Measurements from ENCODE around the gene HSD3B7. TPM values are rescaled to one million over a fixed set of nuclear protein-coding genes. Genes with fewer than 3 reads are reported as not detected.

HSD3B7 gene
- total and polyA plus RNA-seq, 2 donors (not counting 1 experiment from before 2014, with no cell fraction given) = 0.89 to 1.2 TPM

- ChIA-PET CTCF (interaction anchor here (1.1 kb wide), 1 partner anchor 119 kb away, joined by 3 read pairs; no protein-coding TSS in a partner anchor), POLR2A (interaction anchor here (0.6 kb wide), 1 partner anchor 19 kb away, joined by 3 read pairs; no protein-coding TSS in a partner anchor)
- no peaks in the 10 kb centered on the region for H3K9me3 Mint-ChIP-seq (ENCODE audit: insufficient read depth)
- H3K9ac ChIP-seq (ENCODE audit: low read length) = no peak overlapping the region
- H4K20me1 ChIP-seq (ENCODE audit: control insufficient read depth, insufficient read depth, low read length, poor library complexity, severe bottlenecking) = no peaks in the 10 kb centered on the region
- H3K4me1 ChIP-seq (ENCODE audit: control insufficient read depth in 2 of 2, insufficient read depth in 2 of 2, low read length in 2 of 2) = no peaks in the 10 kb centered on the region
- 100% methylated on average over 1 of the region's 4 CpGs for WGBS (ENCODE audit: insufficient coverage)
- no peak overlapping the region for H2AFZ ChIP-seq (ENCODE audit: insufficient read depth, low read depth, low read length, poor library complexity, severe bottlenecking)
- H3K9me3 ChIP-seq (ENCODE audit: control extremely low read depth in 1 of 3, control insufficient read depth in 2 of 3, insufficient read depth in 1 of 3, low read length in 2 of 3) = no peaks in the 10 kb centered on the region
- no peaks in the 10 kb centered on the region for H3K36me3 ChIP-seq (replicated peaks in 1 of 2; ENCODE audit: control extremely low read depth in 1 of 2, control insufficient read depth in 1 of 2, extremely low read depth in 1 of 2, insufficient read depth in 2 of 2, low read length in 1 of 2)
- H3K27ac Mint-ChIP-seq = no peak overlapping the region
- DNase-seq (no peak), ATAC-seq (ENCODE audit: low read depth) (no peak)
- H3K27ac ChIP-seq (ENCODE audit: low read length in 2 of 2) = no peak overlapping the region
- no peak overlapping the region for H3K4me3 ChIP-seq (ENCODE audit: control extremely low read depth in 1 of 5, extremely low read depth in 1 of 5, insufficient read depth in 1 of 5, low read depth in 2 of 5, low read length in 4 of 5)
- intact Hi-C loops (cut with micrococcal nuclease) = no loop called here
- H3K4me1 Mint-ChIP-seq = no peaks in the 10 kb centered on the region
- H3K27me3 Mint-ChIP-seq = peaks cover under 1% of the 10 kb centered on the region
- no peak for TF ChIP-seq CTCF (IDR thresholded peaks at IDR 0.05)
- TF ChIP-seq EZH2 (IDR thresholded peaks at IDR 0.05; ENCODE audit: borderline replicate concordance, insufficient read depth, low read depth, low read length, poor library complexity, severe bottlenecking) = no peak
- no peaks in the 10 kb centered on the region for H3K79me2 ChIP-seq (ENCODE audit: control insufficient read depth, insufficient read depth, low read length)
- H3K4me2 ChIP-seq (replicated peaks; ENCODE audit: low read depth, low read length, poor library complexity, severe bottlenecking) = no peak overlapping the region
- H3K4me3 Mint-ChIP-seq = no peak overlapping the region
- H3K27me3 ChIP-seq (replicated peaks in 1 of 4; ENCODE audit: control extremely low read depth in 1 of 4, control insufficient read depth in 3 of 4, insufficient read depth in 4 of 4, low read length in 3 of 4) = no peaks in the 10 kb centered on the region
These were observed 38.2 kb downstream of the HSD3B7 start for GRCh38 chr16:31023252-31023602.

- no peak for DNase-seq
These were observed 38.7 kb downstream of the HSD3B7 start for GRCh38 chr16:31023627-31024226.

More at GRCh38 chr16:31023627-31024226, 38.7 kb downstream of the HSD3B7 start:
- Histone ChIP-seq H3K27ac (ENCODE audit: low read length in 2 of 2) (no peak overlapping the region), H3K4me3 (ENCODE audit: control extremely low read depth in 1 of 5, extremely low read depth in 1 of 5, insufficient read depth in 1 of 5, low read depth in 2 of 5, low read length in 4 of 5) (no peak overlapping the region), H3K9me3 (ENCODE audit: control extremely low read depth in 1 of 3, control insufficient read depth in 2 of 3, insufficient read depth in 1 of 3, low read length in 2 of 3) (no peaks in the 10 kb centered on the region), H3K79me2 (ENCODE audit: control insufficient read depth, insufficient read depth, low read length) (no peaks in the 10 kb centered on the region), H3K4me1 (ENCODE audit: control insufficient read depth in 2 of 2, insufficient read depth in 2 of 2, low read length in 2 of 2) (no peaks in the 10 kb centered on the region), H3K27me3 (replicated peaks in 1 of 4; ENCODE audit: control extremely low read depth in 1 of 4, control insufficient read depth in 3 of 4, insufficient read depth in 4 of 4, low read length in 3 of 4) (no peaks in the 10 kb centered on the region), H4K20me1 (ENCODE audit: control insufficient read depth, insufficient read depth, low read length, poor library complexity, severe bottlenecking) (no peaks in the 10 kb centered on the region), H3K4me2 (replicated peaks; ENCODE audit: low read depth, low read length, poor library complexity, severe bottlenecking) (no peak overlapping the region), H2AFZ (ENCODE audit: insufficient read depth, low read depth, low read length, poor library complexity, severe bottlenecking) (no peak overlapping the region), H3K9ac (ENCODE audit: low read length) (no peak overlapping the region), H3K36me3 (replicated peaks in 1 of 2; ENCODE audit: control extremely low read depth in 1 of 2, control insufficient read depth in 1 of 2, extremely low read depth in 1 of 2, insufficient read depth in 2 of 2, low read length in 1 of 2) (no peaks in the 10 kb centered on the region)
- no peaks in the 10 kb centered on the region for H3K9me3 Mint-ChIP-seq (ENCODE audit: insufficient read depth)
- H3K27ac Mint-ChIP-seq = no peak overlapping the region
- intact Hi-C loops (cut with micrococcal nuclease) = no loop called here
- 83% methylated on average over 1 of the region's 6 CpGs for WGBS (ENCODE audit: insufficient coverage)
- no peaks in the 10 kb centered on the region for H3K4me1 Mint-ChIP-seq
- TF ChIP-seq CTCF (IDR thresholded peaks at IDR 0.05) (no peak), EZH2 (IDR thresholded peaks at IDR 0.05; ENCODE audit: borderline replicate concordance, insufficient read depth, low read depth, low read length, poor library complexity, severe bottlenecking) (no peak)
- CTCF ChIA-PET = interaction anchor here (1.1 kb wide), 1 partner anchor 119 kb away, joined by 3 read pairs; no protein-coding TSS in a partner anchor
- H3K27me3 Mint-ChIP-seq = no peaks in the 10 kb centered on the region
- no peak overlapping the region for H3K4me3 Mint-ChIP-seq
- POLR2A ChIA-PET = interaction anchor here (0.6 kb wide), 1 partner anchor 18 kb away, joined by 3 read pairs; no protein-coding TSS in a partner anchor
- ATAC-seq (ENCODE audit: low read depth) = no peak
